ENCODE measurements around the gene EYA2.

EYA2 gene

DNA sequence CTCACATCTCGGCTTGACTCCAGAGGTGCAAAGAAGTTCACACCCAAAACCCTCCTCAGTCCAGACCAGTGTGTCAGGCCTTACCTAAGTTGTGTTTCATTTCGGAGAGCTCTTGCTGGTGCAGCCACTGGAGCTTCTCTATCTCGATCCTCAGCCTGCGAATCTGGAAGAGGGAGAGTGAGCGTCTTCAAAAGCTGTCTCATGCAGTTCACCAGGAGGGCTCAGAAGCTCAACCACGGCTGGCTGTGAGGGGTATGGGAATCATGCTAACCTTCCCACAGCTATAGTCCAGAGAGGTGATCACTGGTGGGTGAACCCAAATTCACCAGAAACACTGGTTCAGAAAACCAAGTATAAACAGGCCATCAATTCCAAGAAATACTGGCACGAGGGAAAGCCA, 332.5 kb downstream of the EYA2 start:
- no peak for DNase-seq (ENCODE audit: low spot score)

- DNase-seq (ENCODE audit: low spot score): no peak
Measured at GRCh38 chr20:47227576-47227975, 332.9 kb downstream of the EYA2 start.

GRCh38 chr20:47228654-47229053, 334.0 kb downstream of the EYA2 start:
- DNase-seq (ENCODE audit: low spot score): no peak

- no peak for DNase-seq (ENCODE audit: low spot score)
Measured at GRCh38 chr20:47230811-47231256, 336.2 kb downstream of the EYA2 start.

DNA sequence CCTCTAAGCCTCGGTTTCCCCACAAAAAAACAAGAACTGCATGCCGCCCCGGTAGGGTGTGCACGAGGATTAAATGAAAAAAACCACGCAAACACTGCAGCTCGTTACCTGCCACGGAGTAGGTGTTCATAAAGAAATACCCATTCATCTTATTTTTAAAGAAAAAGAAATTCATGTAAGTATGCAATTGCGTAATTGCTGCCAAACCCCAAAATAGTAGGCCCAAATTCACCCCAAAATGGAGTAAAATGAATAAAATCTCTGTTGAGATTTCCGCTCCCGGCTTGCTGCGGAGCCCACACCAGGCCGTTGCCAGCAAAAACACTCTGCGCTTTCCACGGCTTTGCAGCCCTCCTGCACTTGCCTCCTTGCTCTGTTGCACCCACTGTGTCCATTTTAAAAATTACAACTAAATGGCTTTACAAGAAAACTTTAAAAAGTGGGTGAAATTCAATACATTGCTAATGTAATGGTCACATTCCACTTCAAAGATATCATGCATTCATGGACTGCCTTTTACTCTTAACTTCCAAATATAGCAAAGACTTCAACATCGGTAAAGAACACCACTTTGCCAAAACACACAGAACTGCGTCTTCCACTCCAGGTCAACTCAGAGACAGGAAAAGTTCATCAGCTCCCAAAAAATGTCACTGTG, 336.9 kb downstream of the EYA2 start:
- DNase-seq (ENCODE audit: low spot score): no peak

DNA sequence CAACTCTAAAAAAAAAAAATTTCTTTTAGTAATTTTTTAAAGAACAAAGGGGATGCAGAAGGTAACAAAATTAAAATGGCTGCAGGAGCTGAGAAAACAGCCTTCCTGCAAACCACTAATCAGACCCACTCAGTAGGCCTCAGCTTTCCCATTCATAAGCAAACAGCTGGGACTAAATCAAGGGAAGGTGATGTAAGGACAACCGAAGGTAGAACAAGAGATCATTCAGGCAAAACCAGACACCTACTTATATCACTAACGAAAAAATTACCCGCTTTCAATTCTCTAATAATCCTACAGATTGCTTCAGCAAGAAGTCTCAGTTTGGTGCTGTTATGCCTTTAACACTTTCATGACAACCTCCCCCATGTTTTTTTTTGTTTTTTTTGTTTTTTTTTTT, 337.9 kb downstream of the EYA2 start:
- DNase-seq (ENCODE audit: low spot score): no peak

DNA sequence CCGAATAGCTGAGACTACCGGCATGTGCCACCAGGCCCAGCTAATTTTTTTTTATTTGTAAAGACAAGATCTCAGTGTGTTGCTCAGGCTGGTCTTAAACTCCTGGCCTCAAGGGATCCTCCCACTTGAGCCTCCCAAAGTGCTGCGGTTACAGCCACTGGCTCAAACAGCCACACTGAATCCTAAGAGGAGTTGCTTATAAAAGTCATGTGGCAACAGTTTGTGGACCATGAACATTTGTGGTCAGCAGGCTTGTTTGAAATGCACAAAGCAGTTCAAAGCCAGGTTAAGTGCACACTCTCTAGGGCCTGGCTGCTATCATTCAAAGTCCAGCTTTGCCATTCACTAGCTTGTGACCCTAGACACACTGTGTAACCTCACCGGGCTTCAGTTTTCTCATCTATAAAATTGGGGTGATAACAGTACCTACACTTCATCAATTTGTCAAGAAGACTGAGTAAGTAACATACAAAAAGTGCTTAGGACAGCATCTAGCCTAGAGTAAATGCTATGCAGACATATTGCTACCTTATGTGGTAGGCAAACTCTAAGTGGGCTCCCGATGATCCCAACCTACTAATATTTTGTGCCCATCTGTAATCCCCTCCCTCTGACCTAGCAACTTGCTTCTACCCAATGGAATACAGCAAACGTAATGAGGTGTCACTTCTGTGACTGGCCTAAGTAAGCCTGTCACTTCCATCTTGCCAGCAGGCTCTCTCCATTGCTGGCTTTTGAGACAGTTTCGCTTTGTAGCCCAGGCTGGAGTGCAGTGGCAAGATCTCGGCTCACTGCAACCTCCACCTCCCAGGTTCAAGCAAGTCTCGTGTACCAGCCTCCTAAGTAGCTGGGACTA, 338.9 kb downstream of the EYA2 start:
- DNase-seq (ENCODE audit: low spot score): no peak

GRCh38 chr20:47235111-47235510, 340.5 kb downstream of the EYA2 start:
- DNase-seq (ENCODE audit: low spot score): no peak

DNA sequence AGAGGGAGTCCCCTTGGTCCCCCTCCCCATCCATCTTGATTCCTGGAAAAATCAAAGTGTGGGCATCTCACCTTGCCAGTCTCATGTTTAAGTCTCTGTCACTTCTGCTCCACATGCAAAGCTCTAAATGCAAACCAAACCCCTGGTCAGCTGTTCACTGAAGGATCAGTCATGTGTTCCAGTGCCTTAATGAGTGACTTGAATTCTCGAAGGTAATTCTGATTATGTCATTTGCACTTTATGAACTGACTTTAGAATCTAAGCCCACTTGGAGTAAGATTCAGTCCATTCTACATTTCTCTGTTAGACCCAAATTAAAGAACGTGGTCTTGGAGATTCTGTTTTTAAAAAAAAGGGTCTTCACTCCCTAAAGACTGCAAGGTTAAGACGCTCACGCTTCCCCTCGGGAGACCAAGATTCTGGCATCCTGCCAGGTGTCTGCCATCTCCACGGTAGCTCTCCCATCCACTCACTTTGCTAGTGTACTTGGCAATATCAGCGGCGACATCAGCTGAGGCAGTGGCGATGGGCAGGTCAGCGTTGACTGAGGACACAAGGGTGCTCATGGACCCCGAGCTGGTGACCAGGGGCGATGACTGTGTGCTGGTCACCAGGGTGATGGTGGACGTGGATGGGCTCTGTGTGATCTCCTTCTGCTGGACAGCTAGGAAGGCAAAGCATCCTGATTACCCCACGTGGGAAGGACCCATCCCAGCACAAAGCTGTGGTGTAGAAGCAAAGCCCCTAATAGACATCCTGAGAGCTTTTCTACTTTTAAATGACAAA, 341.4 kb downstream of the EYA2 start:
- DNase-seq (ENCODE audit: low spot score): no peak

- no peak for DNase-seq (ENCODE audit: low spot score)
Measured at GRCh38 chr20:47236639-47236900, 341.9 kb downstream of the EYA2 start.

GRCh38 chr20:47237715-47238114, 343.1 kb downstream of the EYA2 start:
- no peak for DNase-seq (ENCODE audit: low spot score)
